GF-D8 (cell line): Measurements from ENCODE around the gene ZNF629.
"Not testable (repeated sequence)": the region's sequence is repeated elsewhere in the genome, so short reads cannot be mapped to it uniquely, and the experiment has no call there.

Experiments
- DNase-seq: peaks from one replicate; lab custom pipeline; 2025; lab: John Stamatoyannopoulos, UW

ZNF629 gene

DNA sequence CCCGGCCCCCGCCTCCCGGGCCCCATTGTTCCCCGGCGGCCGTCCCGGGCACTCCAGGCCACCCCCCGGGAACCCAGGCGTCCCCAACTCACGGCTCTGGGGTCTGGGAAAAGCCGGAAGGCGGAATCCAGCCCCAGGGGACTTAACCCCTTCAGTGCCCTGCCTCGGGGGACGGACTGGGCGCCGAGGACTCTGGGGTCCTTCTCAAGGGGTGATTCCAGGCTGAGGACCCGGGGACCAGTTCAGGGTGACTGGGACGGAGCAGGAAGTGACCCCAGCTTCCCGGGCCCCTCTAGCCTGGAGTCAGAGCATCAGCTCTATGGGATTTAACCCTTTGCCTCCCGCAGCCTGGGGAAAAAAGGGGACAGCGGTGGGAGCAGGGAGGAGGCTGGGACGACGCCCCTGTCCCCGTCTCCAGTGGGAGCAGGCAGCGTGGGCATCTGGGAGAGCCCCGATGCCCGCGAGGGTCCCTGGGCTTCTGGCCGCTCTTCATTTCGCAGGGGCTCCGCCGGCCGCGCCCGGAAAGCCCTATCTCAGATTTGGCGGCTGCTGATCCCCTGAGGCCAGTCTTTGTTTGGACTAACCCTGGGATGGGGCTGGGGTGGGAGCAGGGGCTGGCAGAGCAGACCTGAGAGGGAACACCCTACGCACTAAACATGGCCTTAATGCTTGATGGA, at the start of gene ZNF629:
TSS of gene ZNF629 (minus strand) at position 270 of the 677 bp plus-strand sequence. CDS start 2,723 bp downstream, outside the sequence.
- peak; percentile 5 for DNase-seq

DNA sequence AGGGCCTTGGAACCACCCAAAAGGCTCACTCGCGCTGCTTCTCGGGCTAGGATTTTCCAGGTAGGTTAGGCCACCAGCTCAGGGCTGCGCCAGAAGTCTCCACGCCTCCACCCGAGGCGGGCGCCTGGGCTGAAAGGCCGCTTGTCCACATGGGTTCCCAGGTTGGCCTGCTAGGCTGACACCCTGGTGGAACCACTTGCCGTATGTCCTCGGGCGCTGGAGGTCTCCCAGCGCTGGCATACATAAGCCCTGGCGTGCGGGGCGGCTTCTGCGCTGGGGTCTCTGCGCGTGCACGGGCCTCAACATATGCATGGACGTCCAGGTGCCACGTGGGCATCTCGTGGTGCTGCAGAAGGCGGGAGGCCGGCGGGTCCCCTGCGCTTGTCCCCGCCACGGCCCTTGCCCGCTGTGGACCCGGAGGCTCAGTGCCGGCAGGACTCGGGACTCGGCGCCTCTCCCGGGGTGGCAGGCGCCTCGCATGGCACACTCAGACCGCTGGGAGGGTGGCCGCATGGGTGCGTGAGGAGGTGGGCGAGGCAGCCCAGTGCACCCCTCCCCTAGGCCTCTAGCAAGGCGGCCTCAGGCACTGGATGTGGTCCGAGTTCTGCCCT, 47.2 kb upstream of the ZNF629 start:
- no peak for DNase-seq

DNA sequence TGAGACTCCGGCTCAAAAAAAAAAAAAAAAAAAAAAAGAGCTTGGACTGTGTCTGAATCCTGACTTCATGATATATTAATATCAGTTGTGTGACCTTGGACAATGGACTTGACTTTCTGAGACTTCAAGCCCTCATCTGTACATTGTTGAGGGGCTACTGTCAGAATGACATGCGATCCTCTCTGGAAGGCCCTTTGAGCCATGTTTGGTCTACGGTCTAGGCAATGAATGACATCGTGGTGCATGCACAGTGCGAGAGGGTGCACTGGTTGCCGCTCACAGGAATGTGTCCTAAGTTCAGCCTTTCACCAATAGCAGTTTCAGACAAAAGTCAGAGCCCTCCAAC, 43.0 kb upstream of the ZNF629 start:
- no peak for DNase-seq

DNA sequence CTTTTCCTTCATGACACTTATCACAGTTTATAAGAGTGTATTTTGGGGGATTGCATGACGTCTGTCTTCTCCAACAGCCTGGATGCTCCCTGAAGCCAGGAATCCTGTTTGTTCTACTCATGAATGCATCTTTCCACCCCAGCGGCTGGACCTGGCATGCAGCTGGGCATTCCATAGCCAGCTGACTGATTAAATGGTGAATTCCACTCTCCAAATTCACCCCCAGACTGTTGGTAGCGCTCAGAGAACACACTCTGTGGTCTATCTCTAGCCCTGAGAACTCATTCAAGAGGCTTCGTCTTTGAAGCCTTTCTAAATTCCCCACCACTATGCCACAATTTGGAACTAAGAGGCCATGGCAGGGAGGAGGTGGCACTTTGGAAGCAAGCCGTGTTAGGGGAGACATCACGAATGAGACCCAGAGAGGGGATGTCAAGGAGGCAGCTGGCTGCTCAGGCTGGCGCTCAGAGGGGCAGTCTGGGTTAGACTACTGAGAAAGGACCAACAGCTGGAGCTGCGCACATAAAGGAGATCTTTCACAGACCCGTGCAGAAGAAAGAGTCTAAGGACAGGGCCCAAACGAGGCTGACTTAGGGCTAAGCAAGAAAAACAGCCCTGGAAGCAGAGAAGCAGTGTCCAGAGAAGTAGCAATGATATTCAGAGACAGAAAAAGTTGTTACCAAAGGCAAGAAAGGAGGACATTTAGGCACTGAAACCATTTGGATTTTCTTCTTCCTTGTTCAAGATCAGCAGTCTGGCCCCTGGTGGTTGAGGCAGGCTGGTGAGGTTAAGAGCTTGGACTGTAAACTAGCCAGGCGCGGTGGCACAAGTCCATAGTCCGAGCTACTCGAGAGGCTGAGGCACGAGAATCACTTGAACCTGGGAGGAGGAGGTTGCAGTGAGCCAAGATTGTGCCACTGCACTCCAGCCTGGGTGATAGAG, 42.4 kb upstream of the ZNF629 start:
- DNase-seq, result no peak

DNA sequence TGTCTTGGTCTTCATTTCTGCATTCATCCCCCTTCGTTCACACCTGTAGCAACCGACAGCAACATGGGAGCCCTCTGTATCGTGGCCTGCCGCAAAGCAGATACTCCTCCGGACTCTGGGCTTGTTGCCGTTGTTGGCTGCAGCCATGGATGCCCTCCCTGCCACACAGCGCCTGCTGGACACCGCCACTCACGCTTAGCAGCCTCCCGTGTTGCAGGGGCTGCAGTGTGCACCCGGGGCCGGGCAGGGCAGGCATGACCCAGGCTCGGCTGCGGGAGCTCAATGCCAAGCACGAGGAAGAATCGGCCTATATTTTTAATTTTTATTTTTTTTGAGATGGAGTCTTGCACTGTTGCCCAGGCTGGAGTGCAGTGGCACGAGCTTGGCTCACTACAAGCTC, 34.9 kb upstream of the ZNF629 start:
- DNase-seq, result no peak

DNA sequence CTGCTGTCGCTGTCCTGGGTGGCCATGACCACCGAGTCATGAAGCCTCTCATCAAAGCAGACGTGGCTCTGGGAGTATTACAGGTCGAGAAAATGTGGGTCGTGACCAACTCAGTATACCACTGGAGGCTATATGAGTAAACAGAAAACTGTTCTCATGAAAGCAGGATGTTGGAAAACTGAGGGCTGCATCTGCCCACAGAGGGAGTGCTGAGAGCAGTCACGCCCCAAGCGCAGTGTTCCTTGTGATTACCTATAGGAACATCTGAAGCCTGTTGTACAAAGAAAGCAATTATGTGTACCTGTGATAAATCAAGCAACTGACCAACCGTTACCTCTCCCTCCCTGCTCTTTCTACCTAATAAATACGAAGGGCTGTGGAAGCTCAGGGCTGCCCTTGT, 34.4 kb upstream of the ZNF629 start:
- not testable (repeated sequence) for DNase-seq

DNA sequence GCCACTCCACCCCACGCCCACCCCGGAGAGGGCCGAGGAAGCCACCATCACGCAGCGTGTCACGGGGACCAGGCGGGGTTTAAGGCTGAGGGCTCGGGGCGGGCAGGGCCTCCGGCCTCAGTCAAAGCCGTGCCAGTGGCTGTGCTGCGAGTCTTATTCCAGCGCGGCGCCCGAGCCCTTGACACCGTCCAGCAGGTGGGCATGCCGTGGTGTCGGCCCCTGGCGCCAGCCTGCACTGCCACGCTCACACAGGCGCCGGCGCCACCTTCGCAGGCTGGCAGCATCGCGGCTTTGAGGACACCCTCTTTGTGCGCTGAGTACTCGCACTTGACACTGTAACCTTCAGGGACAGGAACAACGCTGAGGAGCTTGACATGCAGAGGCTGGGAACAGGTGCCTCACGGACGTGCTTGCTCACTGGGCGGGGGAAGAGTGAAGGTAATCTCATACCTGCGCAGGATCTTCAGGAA, 34.0 kb upstream of the ZNF629 start:
- DNase-seq, result no peak

DNA sequence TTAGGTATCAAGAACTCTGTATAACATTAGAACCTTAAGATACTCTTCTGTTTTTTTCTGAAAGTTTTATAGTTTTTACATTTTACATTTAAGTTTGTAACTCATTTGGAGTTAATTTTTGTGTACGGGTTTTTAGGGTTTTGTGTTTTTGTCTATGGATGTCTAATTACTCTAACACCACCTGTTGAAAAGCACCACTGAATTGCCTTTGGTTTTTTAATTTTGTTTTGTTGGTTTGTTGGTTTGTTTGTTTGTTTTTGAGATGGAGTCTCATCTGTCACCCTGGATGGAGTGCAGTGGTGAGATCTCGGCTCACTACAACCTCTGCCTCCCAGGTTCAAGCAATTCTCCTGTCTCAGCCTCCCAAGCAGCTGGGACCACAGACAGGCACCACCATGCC, 29.8 kb upstream of the ZNF629 start:
- no peak for DNase-seq

DNA sequence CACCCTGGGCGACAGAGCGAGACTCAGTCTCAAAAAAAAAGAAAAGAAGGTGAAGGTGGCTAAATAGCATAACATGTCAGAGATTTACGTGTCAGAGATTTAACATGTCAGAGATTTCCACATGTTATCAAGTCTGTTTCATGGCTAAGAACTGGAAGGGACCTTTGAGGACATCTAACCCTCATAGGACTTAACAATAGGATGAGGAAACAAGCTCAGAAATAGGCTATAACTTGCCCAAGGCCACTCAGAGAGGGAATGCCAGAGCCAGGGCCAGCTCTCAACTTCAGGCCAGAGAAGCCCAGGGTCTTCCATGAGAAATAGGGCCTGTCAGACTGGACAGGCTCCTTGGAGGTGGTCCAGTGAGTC, 26.8 kb upstream of the ZNF629 start:
- no peak for DNase-seq

DNA sequence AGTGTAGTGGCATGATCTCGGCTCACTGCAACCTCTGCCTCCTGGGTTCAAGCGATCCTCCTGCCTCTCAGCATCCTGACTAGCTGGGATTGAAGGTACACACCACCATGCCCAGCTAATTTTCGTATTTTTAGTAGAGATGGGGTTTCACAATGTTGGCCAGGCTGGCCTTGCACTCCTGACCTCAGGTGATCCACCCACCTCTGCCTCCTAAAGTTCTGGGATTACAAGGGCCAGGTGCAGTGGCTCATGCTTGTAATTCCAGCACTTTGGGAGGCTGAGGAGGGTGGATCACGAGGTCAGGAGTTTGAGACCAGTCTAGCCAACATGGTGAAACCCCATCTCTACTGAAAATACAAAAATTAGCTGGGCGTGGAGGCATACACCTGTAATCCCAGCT, 22.7 kb upstream of the ZNF629 start:
- not testable (repeated sequence) for DNase-seq

DNA sequence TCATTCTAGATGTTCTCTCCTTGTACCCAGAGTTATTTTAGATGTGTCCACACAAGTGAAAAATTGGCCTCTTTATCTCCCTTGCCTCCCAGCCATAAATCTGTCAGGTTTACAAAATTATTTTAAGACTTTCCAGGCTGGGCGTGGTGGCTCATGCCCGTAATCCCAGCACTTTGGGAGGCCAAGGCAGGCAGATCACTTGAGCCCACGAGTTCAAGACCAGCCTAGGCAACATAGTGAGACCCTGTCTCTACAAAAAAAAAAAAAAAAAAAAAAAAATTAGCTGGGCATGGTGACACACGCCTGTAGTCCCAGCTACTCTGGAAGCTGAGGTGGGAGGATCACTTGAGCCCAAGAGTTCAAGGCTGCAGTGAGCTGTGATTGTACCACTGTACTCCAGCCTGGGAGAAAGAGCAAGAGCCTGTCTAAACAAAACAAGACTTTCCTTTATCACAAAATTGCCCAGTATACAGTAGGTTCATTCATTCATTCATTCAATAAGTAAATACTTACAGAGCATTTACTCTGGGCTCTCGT, 22.0 kb upstream of the ZNF629 start:
- DNase-seq, result not testable (repeated sequence)

DNA sequence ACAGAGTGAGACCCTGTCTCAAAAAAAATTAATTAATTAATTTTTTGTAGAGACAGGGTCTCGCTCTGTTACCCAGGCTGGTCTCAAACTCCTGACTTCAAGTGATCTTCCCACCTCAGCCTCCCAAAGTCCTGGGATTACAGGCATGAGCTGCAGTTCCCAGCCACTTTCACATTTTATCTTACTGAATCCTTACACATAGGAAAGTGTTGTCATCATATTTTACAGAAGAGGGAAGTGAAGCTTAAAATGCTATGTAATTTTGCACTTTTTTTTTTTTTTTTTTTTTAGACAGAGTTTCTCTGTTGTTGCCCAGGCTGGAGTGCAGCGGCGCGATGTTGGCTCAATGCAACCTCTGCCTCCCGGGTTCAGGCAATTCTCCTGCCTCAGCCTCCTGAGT, 21.1 kb upstream of the ZNF629 start:
- peak; percentile 11 for DNase-seq

DNA sequence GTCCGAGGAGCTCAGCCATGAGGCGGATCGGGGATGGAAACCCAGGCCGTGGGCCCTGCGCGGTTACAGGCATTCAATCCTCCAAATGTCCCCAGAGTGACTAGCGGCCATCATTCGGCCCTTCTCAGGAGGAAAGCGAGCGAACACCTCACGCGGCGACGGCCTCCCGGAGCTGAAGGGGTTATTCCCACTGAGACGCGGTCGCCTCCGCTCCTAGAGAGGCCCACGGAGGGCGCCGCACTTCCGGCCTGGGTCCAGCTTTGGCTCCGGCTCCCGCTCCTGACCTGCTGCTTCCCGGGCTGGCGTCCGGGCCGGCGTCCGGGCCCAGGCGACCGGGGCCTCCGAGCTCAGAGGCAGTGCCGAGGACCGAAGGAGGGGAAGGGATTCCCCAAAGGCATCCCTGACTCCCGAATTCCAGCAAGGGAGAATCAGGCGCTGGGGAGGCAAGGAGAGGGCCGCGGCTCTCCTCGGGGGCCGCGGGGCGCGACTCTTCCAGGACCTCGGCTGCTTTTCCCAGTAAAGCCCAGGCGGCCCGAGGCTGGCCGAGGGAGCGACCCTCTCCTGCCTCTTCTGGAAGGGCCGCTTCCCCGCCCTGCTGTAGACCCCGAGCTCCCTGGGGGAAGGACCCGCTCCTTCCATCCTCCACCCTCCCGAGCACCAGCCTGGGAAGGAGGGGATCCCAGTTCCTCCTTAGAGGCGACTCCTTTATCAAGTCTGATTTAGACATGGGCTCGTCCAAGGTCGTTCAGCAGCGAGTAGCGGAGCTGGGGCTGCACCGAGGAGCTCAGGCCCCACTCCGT, 18.6 kb upstream of the ZNF629 start:
- peak; percentile 21 for DNase-seq

DNA sequence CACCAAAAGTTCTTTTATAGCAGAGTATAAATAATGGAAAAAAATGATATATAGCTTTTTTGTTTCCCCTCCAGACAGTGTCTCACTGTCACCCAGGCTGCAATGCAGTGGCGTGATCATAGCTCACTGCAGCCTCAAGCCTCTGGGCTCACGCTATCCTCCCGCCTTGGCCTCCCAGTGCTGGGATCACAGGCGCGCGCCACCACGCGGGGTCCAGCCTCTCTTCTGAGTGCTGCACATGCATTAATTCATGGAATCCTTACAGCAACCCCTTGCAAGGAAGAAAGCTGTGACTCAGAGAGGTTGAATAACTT, 18.0 kb upstream of the ZNF629 start:
- DNase-seq, result no peak

DNA sequence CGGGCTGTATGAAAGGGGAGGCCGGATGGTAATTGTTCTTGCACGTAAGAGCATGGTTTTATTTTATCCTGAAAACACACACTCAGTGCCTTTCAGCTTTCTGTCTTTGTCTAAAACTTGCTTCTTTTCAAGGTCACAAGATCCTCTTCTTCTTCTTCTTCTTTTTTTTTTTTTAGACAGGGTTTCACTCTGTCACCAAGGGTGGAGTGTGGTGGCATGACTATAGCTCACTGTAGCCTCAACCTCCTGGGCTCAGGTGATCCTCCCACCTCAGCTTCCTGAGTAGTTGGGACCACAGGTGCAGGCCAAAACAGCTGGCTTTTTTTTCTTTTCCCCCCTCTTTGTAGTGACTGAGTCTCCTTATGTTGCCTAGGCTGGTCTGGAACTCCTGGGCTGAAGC, 15.9 kb upstream of the ZNF629 start:
- no peak for DNase-seq

DNA sequence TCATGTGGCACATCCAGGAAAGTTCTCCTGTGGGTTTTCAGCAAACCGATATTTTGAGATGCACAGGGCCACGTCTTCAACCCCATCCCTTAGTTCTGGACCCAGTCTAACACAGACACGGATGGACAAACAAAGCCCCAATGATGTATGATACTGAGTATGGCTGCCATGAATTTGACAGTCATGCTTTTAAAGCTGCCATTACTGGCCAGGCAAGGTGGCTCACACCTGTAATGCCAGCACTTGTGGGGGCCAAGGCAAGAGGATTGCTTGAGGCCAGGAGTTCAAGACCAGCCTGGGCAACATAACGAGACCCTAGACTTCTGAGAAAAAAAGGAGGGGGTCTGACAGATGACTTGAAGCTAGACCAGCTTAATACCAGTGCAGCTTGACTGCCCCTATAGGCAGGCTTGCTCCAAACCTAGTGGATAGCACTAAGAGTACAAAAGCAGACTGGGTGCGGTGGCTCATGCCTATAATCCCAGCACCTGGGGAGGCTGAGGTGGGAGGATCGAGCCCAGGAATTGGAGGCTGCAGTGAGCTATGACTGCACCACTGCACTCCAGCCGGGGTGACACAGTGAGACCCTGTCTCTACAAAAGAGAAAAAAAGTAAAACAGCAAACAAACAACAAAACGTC, 10.8 kb upstream of the ZNF629 start:
- DNase-seq, result no peak

DNA sequence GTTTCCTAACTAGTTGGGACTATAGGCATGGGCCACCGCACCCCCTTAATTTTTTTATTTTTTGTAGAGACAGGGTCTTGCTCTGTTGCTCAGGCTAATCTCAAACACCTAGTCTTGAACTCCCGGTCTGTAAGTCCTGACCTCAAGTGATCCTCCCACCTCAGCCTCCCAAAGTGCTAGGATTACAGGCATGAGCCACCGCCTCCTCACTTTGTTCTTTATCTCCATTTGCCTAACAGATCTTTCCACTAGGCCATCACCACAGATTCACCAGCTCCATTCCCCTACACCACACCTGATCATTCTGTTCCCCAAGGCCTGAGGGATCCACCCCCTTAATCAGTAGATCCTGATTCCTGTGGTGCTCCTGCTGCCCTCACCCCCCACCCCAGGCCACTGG, 7.6 kb upstream of the ZNF629 start:
- no peak for DNase-seq

DNA sequence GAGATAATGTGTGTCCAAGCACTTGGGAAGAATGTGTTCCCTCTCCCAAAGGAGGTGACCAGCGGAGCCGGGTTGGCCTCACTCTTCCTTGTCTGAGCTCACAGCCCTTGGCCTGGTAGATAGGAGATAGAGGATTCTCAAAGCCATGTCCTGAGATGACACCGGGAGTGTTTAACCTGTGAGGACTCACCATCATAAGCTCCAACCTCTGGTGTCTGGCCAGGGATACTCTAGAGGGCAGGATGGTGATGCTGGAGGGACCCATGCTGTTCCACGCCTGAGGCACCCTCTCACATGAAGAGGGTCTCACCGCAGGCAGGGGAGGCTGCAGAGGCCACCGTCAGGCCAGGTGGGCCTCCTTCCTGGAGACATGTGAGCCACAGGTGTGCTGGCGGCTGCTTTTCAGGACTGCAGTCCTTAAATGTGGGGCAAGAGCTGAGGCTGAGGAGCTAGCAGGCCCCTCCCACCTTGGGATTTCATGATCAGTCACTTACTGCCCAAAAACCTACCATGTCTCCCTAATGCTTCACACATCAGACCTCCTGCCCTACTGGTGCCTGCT, 6.6 kb upstream of the ZNF629 start:
- no peak for DNase-seq

DNA sequence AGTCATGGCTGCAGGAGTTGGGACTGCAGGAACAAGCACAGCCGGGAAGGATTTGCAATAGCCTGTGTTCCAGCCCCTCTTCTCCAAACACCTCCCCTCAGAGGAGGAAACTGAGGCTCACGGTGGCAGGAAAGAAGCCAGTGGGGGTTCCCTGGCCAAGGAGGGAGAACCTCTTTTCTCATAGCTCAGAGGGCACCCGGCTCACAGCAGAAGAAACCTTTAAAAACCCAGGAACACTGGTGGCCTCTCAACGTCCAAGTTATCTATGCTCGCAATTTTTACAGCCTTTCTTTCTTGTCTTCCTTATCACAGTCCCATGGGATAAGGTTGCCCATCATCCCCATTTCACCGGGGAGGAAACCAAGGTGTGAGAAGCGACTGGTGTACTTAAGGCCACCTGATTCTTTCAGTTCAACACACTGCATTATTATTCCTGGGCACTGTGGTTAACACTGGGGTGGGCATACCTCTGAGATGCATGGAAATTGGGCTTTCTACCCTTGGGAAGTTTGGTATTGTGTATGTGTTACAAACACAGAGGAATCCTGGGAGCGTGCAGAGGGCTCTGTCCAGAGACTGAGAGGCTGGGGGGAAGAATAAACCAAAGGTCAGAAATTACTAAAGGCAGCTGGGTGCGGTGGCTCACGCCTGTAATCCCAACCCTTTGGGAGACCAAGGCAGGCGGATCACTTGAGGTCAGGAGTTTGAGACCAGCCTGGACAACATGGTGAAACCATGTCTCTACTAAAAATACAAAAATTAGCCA, 791 bp upstream of the ZNF629 start:
- no peak for DNase-seq
